HEK293 (cell line): ENCODE results near the gene LYZL1.

ENCODE experiments used
- CTCF ChIA-PET: fragments of 350-600 bp; formaldehyde crosslinking; extraction: SDS; loops from one replicate; lab custom pipeline; 2021; ENCODE audit warnings: antibody characterized with exemption; lab: Yijun Ruan, JAX
- POLR2A ChIA-PET: fragments of 300-600 bp; formaldehyde crosslinking; extraction: SDS; loops from one replicate; lab custom pipeline; 2020; ENCODE audit warnings: antibody characterized with exemption, inconsistent platforms; lab: Yijun Ruan, JAX
- H3K27ac ChIP-seq: fragments of 200-500 bp; sonication (Bioruptor generic); 2 replicates; pipeline ENCODE4 v1.5.1; 2014; ENCODE audit warnings: low read depth, low read length, control low read depth, inconsistent platforms; ENCODE audit errors: extremely low read depth
- H3K36me3 ChIP-seq, 2 experiments: fragments of 200-500 bp in 1 of 2; sonication (Bioruptor generic) in 1 of 2; 1 replicate in 1 of 2; 2 replicates in 1 of 2; pipeline ENCODE4 v1.5.1; 2014 to 2017; ENCODE audit warnings: inconsistent platforms in 2 of 2, low read length in 2 of 2; ENCODE audit not compliant: control insufficient read depth in 2 of 2, insufficient read depth in 1 of 2
- H3K4me1 ChIP-seq: fragments of 200-500 bp; sonication (Bioruptor generic); 2 replicates; pipeline ENCODE4 v1.5.1; 2014; ENCODE audit warnings: mild to moderate bottlenecking, low read length, inconsistent platforms; ENCODE audit not compliant: control insufficient read depth, insufficient read depth
- H3K4me3 ChIP-seq: 2 replicates; pipeline ENCODE4 v1.5.1; 2011; ENCODE audit warnings: low read depth, mild to moderate bottlenecking, control low read depth, low read length, moderate library complexity
- H3K9me3 ChIP-seq: fragments of 200-500 bp; sonication (Bioruptor generic); 2 replicates; pipeline ENCODE4 v1.5.1; 2014; ENCODE audit warnings: low read depth, low read length, inconsistent platforms; ENCODE audit not compliant: control insufficient read depth, insufficient read depth
- BCL11B ChIP-seq: fragments of 450-650 bp; formaldehyde crosslinking; IDR thresholded peaks from 2 replicates; pipeline ENCODE4 v1.5.1; 2016; ENCODE audit warnings: low read depth, missing biosample characterization, missing genetic modification characterization
- HOXC10 ChIP-seq: sonication (generic); formaldehyde crosslinking; IDR thresholded peaks from 2 replicates; pipeline ENCODE4 v1.8.1; 2023; ENCODE audit warnings: mild to moderate bottlenecking, missing genetic modification reagents
- HOXD13 ChIP-seq: sonication (generic); formaldehyde crosslinking; IDR thresholded peaks from 2 replicates; pipeline ENCODE4 v1.8.0; 2022; ENCODE audit warnings: missing genetic modification reagents, borderline replicate concordance
- INSM2 ChIP-seq: fragments of 450-650 bp; formaldehyde crosslinking; IDR thresholded peaks from 2 replicates; pipeline ENCODE4 v1.5.1; 2016; ENCODE audit warnings: missing biosample characterization, missing genetic modification characterization
- PRDM1 ChIP-seq: fragments of 450-650 bp; formaldehyde crosslinking; IDR thresholded peaks from 2 replicates; pipeline ENCODE4; 2016; ENCODE audit warnings: missing biosample characterization, missing genetic modification characterization
- SETDB1 ChIP-seq: IDR thresholded peaks from one replicate; pipeline ENCODE4 v1.6.1; 2017; ENCODE audit warnings: mild to moderate bottlenecking, low read length, moderate library complexity, mixed read lengths; ENCODE audit not compliant: insufficient read length
- ZBTB10 ChIP-seq: fragments of 450-650 bp; formaldehyde crosslinking; IDR thresholded peaks from 2 replicates; pipeline ENCODE4 v1.5.1; 2016; ENCODE audit warnings: missing biosample characterization, missing genetic modification characterization
- ZBTB21 ChIP-seq: fragments of 450-650 bp; formaldehyde crosslinking; IDR thresholded peaks from 2 replicates; pipeline ENCODE4 v1.5.1; 2017; ENCODE audit warnings: missing biosample characterization, missing genetic modification characterization
- ZEB2 ChIP-seq: fragments of 450-650 bp; formaldehyde crosslinking; IDR thresholded peaks from 2 replicates; pipeline ENCODE4 v1.5.1; 2016; ENCODE audit warnings: missing biosample characterization, missing genetic modification characterization
- ZFP69B ChIP-seq: fragments of 450-650 bp; formaldehyde crosslinking; IDR thresholded peaks from 2 replicates; pipeline ENCODE4 v1.5.1; 2016; ENCODE audit warnings: missing biosample characterization, missing genetic modification characterization
- ZNF112 ChIP-seq: fragments of 450-650 bp; formaldehyde crosslinking; IDR thresholded peaks from 2 replicates; pipeline ENCODE4 v1.5.0; 2017; ENCODE audit warnings: missing biosample characterization, missing genetic modification characterization
- ZNF121 ChIP-seq: fragments of 450-650 bp; formaldehyde crosslinking; IDR thresholded peaks from 2 replicates; pipeline ENCODE4 v1.5.1; 2016; ENCODE audit warnings: missing biosample characterization, missing genetic modification characterization
- ZNF138 ChIP-seq: fragments of 450-650 bp; formaldehyde crosslinking; IDR thresholded peaks from 2 replicates; pipeline ENCODE4 v1.5.1; 2016; ENCODE audit warnings: missing biosample characterization, missing genetic modification characterization, borderline replicate concordance
- ZNF157 ChIP-seq: fragments of 450-650 bp; formaldehyde crosslinking; IDR thresholded peaks from 2 replicates; pipeline ENCODE4 v1.5.1; 2016; ENCODE audit warnings: missing biosample characterization, missing genetic modification characterization
- ZNF223 ChIP-seq: fragments of 450-650 bp; formaldehyde crosslinking; IDR thresholded peaks from 2 replicates; pipeline ENCODE4 v1.5.1; 2016; ENCODE audit warnings: missing biosample characterization, missing genetic modification characterization
- ZNF248 ChIP-seq: fragments of 450-650 bp; formaldehyde crosslinking; IDR thresholded peaks from 2 replicates; pipeline ENCODE4 v1.5.1; 2017; ENCODE audit warnings: missing biosample characterization, missing genetic modification characterization
- ZNF26 ChIP-seq: fragments of 450-650 bp; formaldehyde crosslinking; IDR thresholded peaks from 2 replicates; pipeline ENCODE4 v1.5.1; 2016; ENCODE audit warnings: missing biosample characterization, missing genetic modification characterization
- ZNF274 ChIP-seq, 2 experiments: fragments of 200-500 bp in 1 of 2; fragments of 450-650 bp in 1 of 2; sonication (Bioruptor generic) in 1 of 2; formaldehyde crosslinking in 1 of 2; IDR thresholded peaks; 2 replicates each; pipeline versions ENCODE4 v1.5.1 to v1.6.1; 2014 to 2016; ENCODE audit warnings: borderline replicate concordance in 1 of 2, inconsistent platforms in 1 of 2, low read length in 1 of 2, missing biosample characterization in 1 of 2, missing genetic modification characterization in 1 of 2
- ZNF473 ChIP-seq: fragments of 450-650 bp; formaldehyde crosslinking; IDR thresholded peaks from 2 replicates; pipeline ENCODE4 v1.5.1; 2017; ENCODE audit warnings: missing biosample characterization, missing genetic modification characterization
- ZNF488 ChIP-seq: fragments of 450-650 bp; formaldehyde crosslinking; IDR thresholded peaks from 2 replicates; pipeline ENCODE4 v1.5.1; 2016; ENCODE audit warnings: missing biosample characterization, missing genetic modification characterization
- ZNF514 ChIP-seq: fragments of 450-650 bp; formaldehyde crosslinking; IDR thresholded peaks from 2 replicates; pipeline ENCODE4 v1.5.1; 2016; ENCODE audit warnings: missing biosample characterization, missing genetic modification characterization
- ZNF549 ChIP-seq: fragments of 450-650 bp; IDR thresholded peaks from 2 replicates; pipeline ENCODE4 v1.5.1; 2018; ENCODE audit warnings: missing biosample characterization, missing genetic modification characterization, mild to moderate bottlenecking, inconsistent platforms, moderate library complexity
- ZNF621 ChIP-seq: fragments of 450-650 bp; formaldehyde crosslinking; IDR thresholded peaks from 2 replicates; pipeline ENCODE4 v1.5.1; 2017; ENCODE audit warnings: missing biosample characterization, missing genetic modification characterization
- ZNF626 ChIP-seq: fragments of 450-650 bp; sonication (Bioruptor Pico); formaldehyde crosslinking; IDR thresholded peaks from 2 replicates; pipeline ENCODE4 v1.5.1; 2018; ENCODE audit warnings: missing biosample characterization, missing genetic modification characterization, inconsistent platforms
- ZNF692 ChIP-seq: fragments of 450-650 bp; formaldehyde crosslinking; IDR thresholded peaks from 2 replicates; pipeline ENCODE4 v1.5.1; 2016; ENCODE audit warnings: missing biosample characterization, missing genetic modification characterization
- ZNF776 ChIP-seq: fragments of 450-650 bp; formaldehyde crosslinking; IDR thresholded peaks from 2 replicates; pipeline ENCODE4 v1.5.0; 2017; ENCODE audit warnings: missing biosample characterization, missing genetic modification characterization, borderline replicate concordance

Gene LYZL1

GRCh38 chr10:29345910-29346209 is 57.0 kb downstream of the LYZL1 start:
- TF ChIP-seq ZNF112 (tag by site-specific recombination) (no peak), ZFP69B (tag by site-specific recombination) (no peak), INSM2 (tag by site-specific recombination) (no peak), ZNF621 (tag by site-specific recombination) (no peak), ZNF692 (tag by site-specific recombination) (no peak), ZBTB21 (tag by site-specific recombination) (no peak), HOXC10 (CRISPR knock-in tag) (no peak), ZNF514 (tag by site-specific recombination) (no peak), ZNF121 (tag by site-specific recombination) (no peak), ZNF626 (tag by site-specific recombination) (no peak)
- ChIA-PET CTCF (no interaction called here), POLR2A (no interaction called here)
- H3K4me3 ChIP-seq: no peak overlapping the region
- no peaks in the 10 kb centered on the region for H3K9me3 ChIP-seq
- H3K27ac ChIP-seq: no peak overlapping the region
- H3K36me3 ChIP-seq: no peaks in the 10 kb centered on the region
- H3K4me1 ChIP-seq: no peaks in the 10 kb centered on the region

- POLR2A ChIA-PET: no interaction called here
- CTCF ChIA-PET: no interaction called here
- TF ChIP-seq ZBTB10: no peak
- no peak for TF ChIP-seq ZNF248 (tag by site-specific recombination)
- TF ChIP-seq ZNF692 (tag by site-specific recombination): no peak
- TF ChIP-seq ZNF549 (tag by site-specific recombination): no peak
- no peak for TF ChIP-seq ZNF138 (tag by site-specific recombination)
- TF ChIP-seq ZFP69B (tag by site-specific recombination): no peak
- TF ChIP-seq ZNF473: no peak
- no peak for TF ChIP-seq BCL11B (tag by site-specific recombination)
- TF ChIP-seq SETDB1: no peak
- no peak for TF ChIP-seq ZEB2 (tag by site-specific recombination)
- TF ChIP-seq ZNF157 (tag by site-specific recombination): no peak
- no peak for TF ChIP-seq ZNF223
- no peak for TF ChIP-seq ZNF488 (tag by site-specific recombination)
- no peak for TF ChIP-seq ZNF274 (IDR thresholded peaks at IDR 0.05; ENCODE audit: low read length)
- no peak for TF ChIP-seq ZNF274 (tag by site-specific recombination; IDR thresholded peaks at IDR 0.05; ENCODE audit: borderline replicate concordance)
- no peak for TF ChIP-seq PRDM1 (tag by site-specific recombination)
- TF ChIP-seq HOXD13 (CRISPR knock-in tag): no peak
- no peak for TF ChIP-seq ZNF26 (tag by site-specific recombination)
- no peak for TF ChIP-seq ZNF776
Observed at GRCh38 chr10:29346296-29347001, 57.6 kb downstream of the LYZL1 start.

More at GRCh38 chr10:29346296-29347001, 57.6 kb downstream of the LYZL1 start:
- H3K9me3 ChIP-seq: no peaks in the 10 kb centered on the region
- H3K27ac ChIP-seq: no peak overlapping the region
- no peaks in the 10 kb centered on the region for H3K36me3 ChIP-seq
- H3K4me3 ChIP-seq: no peak overlapping the region
- no peaks in the 10 kb centered on the region for H3K4me1 ChIP-seq
